Erythroblast (primary cell): Measurements from ENCODE around the gene CEP41.

Experiments used
- GATA1 ChIP-seq: IDR thresholded peaks from 2 replicates; pipeline ENCODE4 v1.6.1; 2011; ENCODE audit warnings: low read depth, mild to moderate bottlenecking, control low read depth, low read length, moderate library complexity
- POLR2A ChIP-seq: IDR thresholded peaks from 2 replicates; pipeline ENCODE4 v1.6.1; 2011; ENCODE audit warnings: mild to moderate bottlenecking, low read length

- no peak for TF ChIP-seq POLR2A
- no peak for TF ChIP-seq GATA1
These were observed 46.9 kb downstream of the CEP41 start for GRCh38 chr7:130393841-130394411.
